Fibroblast of the aortic adventitia (primary cell): ENCODE results near the gene ENPP1. TPM values are rescaled to one million over a fixed set of nuclear protein-coding genes. Genes with fewer than 3 reads are reported as not detected.

Source experiments
- DNase-seq: peaks from one replicate; pipeline ENCODE4 v3.0.0-alpha.2; 2010; ENCODE audit warnings: low read depth
- H3K4me3 ChIP-seq: 2 replicates; pipeline ENCODE4 v1.5.1; 2011; ENCODE audit warnings: low read depth, mild to moderate bottlenecking, control low read depth, low read length, moderate library complexity
- CTCF ChIP-seq: IDR thresholded peaks from 2 replicates; pipeline ENCODE4 v1.5.1; 2011; ENCODE audit warnings: mild to moderate bottlenecking, low read length, control low read depth, inconsistent platforms; ENCODE audit not compliant: insufficient read depth
- total RNA-seq: library from RNA; depleted of rRNA; stranded (reverse); fragments of >200 nt; gene quantifications from 2 replicates; pipeline ENCODE4 v1.2.3, GENCODE V29; 2012; ENCODE audit warnings: low replicate concordance

ENPP1 gene
- total RNA-seq, 1 donor, result 7.4 TPM

GRCh38 chr6:131832363-131832762, 24.5 kb downstream of the ENPP1 start:
- H3K4me3 ChIP-seq, result no peak overlapping the region
- no peak for DNase-seq
- TF ChIP-seq CTCF, result no peak

GRCh38 chr6:131838051-131838450, 30.2 kb downstream of the ENPP1 start:
- DNase-seq, result no peak
- no peak overlapping the region for H3K4me3 ChIP-seq
- TF ChIP-seq CTCF, result no peak

- TF ChIP-seq CTCF, result no peak
- DNase-seq, result no peak
Observed at GRCh38 chr6:131839388-131839787, 31.6 kb downstream of the ENPP1 start.

GRCh38 chr6:131840441-131840840, 32.6 kb downstream of the ENPP1 start:
- DNase-seq, result no peak
- H3K4me3 ChIP-seq, result no peak overlapping the region
- TF ChIP-seq CTCF, result no peak

More at GRCh38 chr6:131839388-131839787, 31.6 kb downstream of the ENPP1 start:
- H3K4me3 ChIP-seq, result no peak overlapping the region

DNA sequence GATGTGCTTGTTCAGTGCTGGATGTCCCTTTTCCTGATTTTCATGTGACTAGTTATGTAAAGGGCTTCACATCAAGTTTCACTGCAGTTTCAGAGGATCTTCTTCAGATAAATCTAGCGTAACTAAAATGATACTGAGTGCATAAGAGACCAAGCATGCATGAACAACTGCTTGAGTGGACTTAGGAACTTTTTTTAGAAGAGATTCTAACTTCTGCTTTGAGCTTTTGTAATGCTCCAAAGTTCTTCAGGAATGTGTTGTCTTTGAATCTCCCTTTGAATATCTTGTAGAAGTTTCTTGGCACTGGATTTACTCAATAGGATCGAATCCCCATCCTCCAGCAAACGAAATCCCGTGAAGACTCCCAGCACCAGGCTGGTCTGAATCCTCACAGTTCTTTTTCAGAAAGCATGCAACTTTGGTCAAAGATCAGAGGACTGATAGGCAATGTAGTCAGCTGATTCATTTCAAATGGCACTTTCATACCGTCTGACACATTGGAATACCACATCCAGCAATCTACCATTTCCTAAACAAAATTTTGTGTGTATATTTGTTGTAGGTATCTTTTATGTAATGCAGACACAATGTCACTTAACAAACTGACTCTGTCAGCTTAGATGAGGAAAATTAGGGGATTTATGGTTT, 33.2 kb downstream of the ENPP1 start:
- DNase-seq, result no peak
- no peak overlapping the region for H3K4me3 ChIP-seq
- TF ChIP-seq CTCF, result no peak

GRCh38 chr6:131843768-131844167, 35.9 kb downstream of the ENPP1 start:
- TF ChIP-seq CTCF, result no peak
- DNase-seq, result no peak
- no peak overlapping the region for H3K4me3 ChIP-seq

DNA sequence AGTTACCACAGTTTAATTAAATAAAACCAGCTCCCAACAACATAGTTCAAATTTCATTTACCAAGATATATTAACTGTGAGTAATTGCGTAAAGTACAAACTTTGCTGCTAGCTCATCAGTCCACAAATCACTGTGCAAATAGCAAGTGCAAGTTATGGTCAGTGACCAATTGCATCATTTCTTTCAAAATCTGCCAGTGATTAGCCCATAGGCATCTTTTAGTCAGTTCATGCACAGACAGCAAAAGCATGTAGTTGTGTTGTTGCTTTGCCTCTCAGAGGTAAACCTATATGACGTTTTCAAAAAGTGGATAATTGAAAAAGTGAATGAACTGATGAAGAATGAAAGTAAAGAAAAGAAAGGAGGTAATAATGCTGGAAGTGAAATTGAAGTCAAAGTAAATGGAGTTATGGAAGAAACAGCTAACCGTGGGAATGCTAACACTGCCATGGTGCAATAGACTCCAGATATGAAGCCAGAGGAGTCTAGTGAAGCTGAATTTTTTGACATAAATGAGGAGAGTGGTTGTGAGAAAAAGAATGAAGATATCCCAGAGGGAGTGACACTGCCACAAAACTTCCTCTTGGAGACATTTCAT, 36.5 kb downstream of the ENPP1 start:
- DNase-seq, result peak; percentile 21
- no peak for TF ChIP-seq CTCF
- H3K4me3 ChIP-seq, result no peak overlapping the region
